Stimulated activated CD4-positive, alpha-beta T cell treated with anti-CD3 and anti-CD28 coated beads, Interleukin-2, amount 100 ng/mL, for 24 hours (primary cell): ENCODE measurements around the gene MDM4.
"Not testable (repeated sequence)": the region's sequence is repeated elsewhere in the genome, so short reads cannot be mapped to it uniquely, and the experiment has no call there.

Experiments used
- DNase-seq, 2 donors: peaks; one replicate each; pipeline ENCODE4 v3.0.0-alpha.2; 2020

The MDM4 gene

GRCh38 chr1:204516180-204516879 is at the start of gene MDM4:
Gene MDM4 (plus strand): TSS chr1:204516406. CDS start chr1:204525519, 9,113 bp downstream.
- DNase-seq, result peak; percentile 94 to 97

DNA sequence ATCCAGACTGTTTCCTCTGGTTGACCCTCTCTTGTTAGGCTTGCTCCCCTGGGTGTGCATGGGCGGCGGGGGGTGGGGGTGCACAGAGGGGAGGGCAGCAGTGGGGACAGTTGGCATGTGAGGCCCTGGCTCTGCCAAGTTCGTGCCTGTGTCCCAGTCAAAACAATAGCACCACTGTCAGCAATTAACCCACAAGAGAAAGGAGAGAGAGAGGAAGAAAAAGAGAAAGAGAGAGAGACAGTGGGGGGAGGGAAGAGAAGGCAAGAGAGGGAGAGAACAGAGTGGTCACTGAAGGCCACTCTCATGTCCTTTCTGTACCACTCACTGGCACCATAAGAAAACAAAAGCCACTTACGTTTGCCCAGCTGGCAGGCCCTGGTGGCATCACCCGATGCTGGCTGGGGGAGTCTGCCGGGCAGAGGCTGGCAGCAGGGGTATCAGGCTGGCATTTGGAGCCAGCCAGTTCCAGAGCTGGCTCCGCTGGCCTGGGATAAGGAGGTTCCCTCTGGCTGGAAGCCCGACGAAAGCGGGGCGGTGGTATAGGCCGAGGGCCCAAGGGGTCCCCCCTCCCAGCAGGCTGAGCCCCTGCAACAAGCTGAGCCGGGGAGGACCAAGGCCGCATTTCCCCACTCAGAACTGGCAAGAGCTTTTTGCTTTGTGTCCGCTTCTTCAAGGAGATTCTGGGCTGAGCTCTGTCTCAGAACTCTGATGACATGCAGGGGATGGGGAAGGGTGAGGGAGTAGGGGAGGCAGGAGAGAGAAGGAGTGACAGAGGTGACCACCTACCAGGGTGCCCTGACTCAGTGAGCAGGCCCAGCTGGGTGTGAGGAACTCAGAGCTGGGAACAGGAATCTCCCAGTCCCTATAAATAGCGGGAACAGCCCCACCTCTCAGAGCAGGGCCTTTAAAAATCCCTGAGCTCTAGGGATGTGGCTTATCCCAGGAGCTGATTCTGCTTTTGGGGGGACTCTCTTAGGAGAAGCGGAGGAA is 49.5 kb upstream of the MDM4 start:
- no peak for DNase-seq

GRCh38 chr1:204468206-204468605 is 48.0 kb upstream of the MDM4 start:
- no peak for DNase-seq

DNA sequence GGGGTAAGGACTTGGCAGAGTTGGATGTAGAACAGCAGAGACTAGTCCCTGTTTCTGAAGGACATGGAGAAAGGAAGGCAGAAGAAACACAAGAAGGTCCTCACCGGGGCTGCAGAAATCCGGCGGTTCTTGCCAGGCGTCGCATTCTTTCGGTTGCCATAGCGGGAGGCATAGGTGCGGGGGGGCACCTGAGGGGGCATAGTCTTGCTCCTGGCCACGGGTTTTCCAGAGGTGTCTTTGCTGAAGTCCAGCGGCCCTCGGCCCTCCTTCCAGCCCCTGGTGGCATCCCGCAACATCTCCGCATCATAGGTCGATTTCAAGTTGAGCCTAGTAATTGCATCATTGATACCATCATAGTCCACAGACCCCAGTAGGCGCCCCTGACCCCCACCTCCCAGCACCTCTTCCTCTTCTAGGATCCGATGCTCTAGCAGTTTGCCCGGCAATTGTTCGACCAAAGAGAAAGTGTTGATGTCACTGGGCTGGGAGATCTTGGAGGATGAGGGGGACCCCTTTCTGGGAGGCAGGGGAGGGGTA is 47.4 kb upstream of the MDM4 start:
- no peak for DNase-seq

GRCh38 chr1:204469304-204469703 is 46.9 kb upstream of the MDM4 start:
- DNase-seq, result no peak

DNA sequence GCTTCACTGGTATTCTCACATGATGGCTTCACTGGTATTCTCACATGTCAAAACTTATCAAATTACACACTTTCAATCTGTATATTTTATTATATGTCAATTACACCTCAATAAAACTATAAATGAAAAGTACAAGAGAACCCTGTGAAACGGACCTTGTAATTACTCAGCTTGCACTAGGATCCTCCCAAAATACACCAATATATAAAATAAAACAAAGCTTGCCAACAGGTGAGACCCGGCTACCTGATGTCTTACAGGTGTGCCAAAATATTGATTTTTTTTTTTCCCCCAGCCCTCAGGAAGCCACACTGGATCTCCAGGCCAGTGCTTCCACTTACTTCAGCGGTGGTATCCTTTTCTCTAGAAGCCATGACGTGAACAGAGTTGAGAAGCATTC is 44.5 kb upstream of the MDM4 start:
- DNase-seq, result no peak

GRCh38 chr1:204472660-204473059 is 43.5 kb upstream of the MDM4 start:
- no peak for DNase-seq

DNA sequence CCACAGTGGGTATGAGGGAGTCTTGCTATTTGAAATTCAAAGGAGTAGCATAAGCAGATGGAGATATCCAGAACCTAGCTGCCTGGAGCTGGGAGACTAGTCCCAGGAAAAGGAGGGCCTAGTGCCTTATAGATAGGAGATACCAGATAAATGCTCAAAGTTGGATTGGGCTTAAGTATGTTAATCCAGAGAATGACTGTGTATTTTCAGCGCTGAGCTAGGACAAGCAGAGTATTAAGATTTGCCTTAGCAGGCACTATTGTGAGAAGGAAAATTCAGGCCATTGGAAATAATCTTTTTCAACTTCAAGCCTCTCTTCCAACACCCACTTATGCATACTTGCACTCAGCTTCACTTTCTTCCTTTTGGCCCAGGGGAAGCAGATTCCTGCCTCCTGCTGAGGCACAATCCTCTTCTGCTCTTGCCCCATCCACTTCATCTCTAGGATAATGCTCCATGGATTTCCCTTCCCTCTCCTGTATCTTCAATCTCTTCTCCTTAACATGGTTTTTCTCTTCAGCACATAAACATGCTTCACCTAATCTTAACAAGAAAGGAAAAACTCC is 42.7 kb upstream of the MDM4 start:
- no peak for DNase-seq

GRCh38 chr1:204475656-204476432 is 40.4 kb upstream of the MDM4 start:
- DNase-seq, result no peak

DNA sequence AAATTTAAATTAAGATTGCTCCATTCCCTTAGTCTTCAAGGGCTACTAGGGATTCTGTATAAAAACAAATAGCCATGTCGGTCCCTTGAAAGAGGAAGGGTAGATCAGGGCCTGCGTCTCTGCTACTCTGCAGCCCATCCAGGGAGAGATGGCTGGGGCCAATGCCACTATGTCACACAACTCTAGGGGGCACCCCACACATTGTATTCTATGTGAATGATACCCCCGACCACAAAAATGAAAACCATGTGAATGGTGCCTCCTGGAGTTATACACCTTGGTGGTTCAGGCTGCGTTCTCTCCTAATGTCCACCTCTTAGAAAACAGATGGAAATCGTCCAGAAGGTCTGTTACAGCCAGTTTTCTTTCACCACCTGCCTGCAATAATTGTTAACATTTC is 39.6 kb upstream of the MDM4 start:
- no peak for DNase-seq

- DNase-seq, result no peak
Measured at GRCh38 chr1:204477036-204477740, 39.0 kb upstream of the MDM4 start.

DNA sequence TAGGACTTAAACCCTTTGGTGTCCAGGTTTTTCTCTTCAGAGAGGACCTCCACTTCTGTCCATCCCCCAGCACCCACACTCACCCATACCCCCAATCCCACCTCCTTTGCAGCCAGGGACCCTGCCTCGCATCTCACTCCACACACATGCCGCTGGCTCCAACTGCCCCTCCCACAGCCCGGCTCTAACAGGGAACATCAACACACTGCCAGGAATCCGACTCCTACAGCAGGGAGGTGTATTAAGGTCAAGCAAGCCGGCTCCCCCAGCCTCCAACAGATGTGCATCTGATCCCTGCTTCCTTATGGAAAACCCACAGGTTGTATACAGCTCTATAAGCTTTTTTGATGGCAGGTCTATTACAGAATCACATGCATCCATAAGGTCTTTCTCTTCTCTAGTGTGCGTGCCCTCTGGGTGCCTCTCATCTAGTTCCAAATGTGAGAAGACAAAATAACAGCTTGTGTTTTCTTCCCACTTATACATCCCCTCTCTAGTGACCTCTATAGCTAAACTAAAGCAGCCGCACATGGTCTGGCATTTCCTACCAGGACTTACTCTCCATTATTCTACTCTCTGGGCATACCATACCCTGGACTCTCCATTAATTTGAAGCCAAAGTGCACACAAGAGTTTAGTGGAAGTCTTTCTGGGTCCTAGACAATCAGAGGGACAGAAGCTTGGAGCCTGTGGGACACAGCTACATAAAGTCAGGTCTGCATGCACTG is 37.9 kb upstream of the MDM4 start:
- DNase-seq, result no peak

DNA sequence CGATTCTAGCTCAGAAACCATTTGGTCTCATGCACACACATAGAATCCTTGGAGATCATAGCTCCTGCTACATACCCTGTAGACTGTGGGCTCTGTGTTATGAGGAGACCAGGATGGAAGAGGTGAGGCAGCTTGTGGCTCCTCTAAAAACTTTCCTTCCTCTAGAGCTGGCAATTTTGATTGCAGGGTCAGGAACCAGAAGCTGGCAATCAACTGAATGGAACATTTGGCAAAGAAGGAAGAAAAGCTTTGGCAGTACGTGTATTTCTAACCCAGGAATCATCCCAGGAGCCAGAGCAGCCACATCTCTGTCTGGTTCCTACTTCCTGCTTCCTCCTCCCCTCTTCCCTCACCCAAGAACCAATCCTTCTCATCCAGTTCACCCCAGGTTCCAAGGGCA is 37.3 kb upstream of the MDM4 start:
- no peak for DNase-seq

- DNase-seq, result no peak
Measured at GRCh38 chr1:204479387-204480136, 36.6 kb upstream of the MDM4 start.

DNA sequence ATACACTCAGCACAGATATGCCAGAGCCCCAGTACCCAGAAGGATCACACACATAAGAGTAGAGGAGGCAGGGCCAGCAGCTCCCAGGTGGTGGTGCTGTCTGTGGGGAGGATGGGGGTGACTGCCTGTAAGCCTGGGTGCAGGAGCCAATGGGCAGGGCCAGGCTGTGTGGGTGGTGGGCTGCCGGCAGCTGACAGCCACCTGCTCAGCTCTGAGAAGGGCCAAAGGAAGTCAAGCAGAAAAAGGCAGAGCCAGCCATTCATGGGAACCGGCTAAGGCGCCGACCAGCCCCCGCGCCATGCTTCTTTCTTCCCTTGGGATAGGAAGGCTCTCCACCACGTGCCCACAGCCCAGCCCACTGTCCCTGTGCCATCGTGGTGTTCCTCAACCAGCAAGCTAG is 35.7 kb upstream of the MDM4 start:
- no peak for DNase-seq

DNA sequence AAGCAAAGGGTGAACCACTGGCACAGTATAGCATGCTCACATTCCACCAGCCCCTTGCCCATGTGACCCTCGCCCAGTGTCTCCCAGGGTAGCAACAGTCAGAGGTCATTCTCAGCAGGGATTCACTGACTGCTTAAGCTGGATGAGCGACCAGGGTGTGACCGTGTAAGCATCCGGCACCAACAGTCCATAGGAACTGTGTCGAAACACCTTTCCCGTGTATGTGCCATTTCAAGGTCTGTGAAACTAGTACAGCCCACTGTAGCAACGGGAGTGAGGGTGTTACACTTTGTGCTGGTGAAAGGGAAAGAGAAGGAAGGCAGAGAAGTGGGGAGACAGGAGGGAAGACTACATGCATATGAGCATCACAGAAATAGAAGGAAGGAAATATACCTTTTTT is 32.4 kb upstream of the MDM4 start:
- no peak for DNase-seq

DNA sequence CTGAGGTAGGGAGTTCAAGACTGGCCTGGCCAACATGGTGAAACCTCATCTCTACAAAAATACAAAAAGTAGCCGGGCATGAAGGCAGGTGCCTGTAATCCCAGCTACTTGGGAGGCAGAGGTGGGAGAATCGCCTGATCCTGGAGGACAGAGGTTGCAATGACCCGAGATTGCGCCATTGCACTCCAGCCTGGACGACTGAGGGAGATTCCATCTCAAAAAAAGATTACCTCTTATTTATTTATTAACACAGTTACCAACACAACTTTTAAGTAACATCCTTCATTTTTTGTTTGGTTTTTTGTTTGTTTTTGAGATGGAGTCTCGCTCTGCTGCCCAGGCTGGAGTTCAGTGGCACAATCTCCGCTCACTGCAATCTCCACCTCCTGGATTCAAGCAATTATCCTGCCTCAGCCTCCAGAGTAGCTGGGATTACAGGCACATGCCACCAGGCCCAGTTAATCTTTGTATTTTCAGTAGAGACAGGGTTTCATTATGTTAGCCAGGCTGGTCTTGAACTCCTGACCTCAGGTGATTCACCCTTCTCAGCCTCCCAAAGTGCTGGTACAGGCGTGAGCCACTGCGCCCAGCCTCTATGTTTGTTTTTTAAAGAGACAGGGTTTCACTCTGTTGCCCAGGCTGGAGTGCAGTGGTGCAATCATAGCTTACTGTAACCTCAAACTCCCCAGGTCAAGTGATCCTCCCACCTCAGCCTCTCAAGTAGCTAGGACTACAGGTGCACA is 29.5 kb upstream of the MDM4 start:
- DNase-seq, result not testable (repeated sequence)

- DNase-seq, result no peak
Measured at GRCh38 chr1:204487256-204487615, 29.0 kb upstream of the MDM4 start.

DNA sequence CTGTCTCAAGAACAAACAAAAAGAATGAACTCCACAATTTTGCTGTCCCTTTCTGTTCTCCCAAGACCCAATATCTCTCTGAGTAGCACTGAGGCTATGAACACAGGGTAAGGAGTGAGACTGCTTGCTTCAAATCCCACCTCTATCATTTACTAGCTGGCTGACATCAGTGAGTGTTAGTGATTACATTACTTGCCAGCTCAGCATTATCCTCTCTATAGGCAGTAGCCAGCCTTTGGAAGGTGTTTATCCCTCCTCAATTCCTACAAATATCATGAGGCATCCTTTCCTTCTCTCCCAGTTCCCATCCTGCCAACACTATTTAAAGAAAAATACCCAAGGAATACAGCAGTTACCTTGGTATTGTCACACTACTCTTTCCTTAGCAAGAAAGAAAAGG is 24.6 kb upstream of the MDM4 start:
- no peak for DNase-seq
